A549 (cell line): ENCODE data around the gene COL4A6. TPM values are rescaled to one million over a fixed set of nuclear protein-coding genes. Genes with fewer than 3 reads are reported as not detected.

Source experiments
- ATAC-seq, 2 experiments: fragments of 200-7000 bp in 1 of 2; fragments of >200 bp in 1 of 2; cut with Nextera tagmentation in 1 of 2; cut with Tn5 transposase in 1 of 2; 3 replicates each; pipeline versions ENCODE4 v1.8.0 to v1.9.1; 2018 to 2020; ENCODE audit warnings: mild to moderate bottlenecking in 1 of 2, moderate library complexity in 1 of 2
- CTCF ChIA-PET: fragments of 300-600 bp; sonication (Branson Sonifier 250); formaldehyde crosslinking; extraction: SDS; loops from one replicate; lab custom pipeline; 2021; ENCODE audit warnings: antibody characterized with exemption, inconsistent platforms; lab: Yijun Ruan, JAX
- POLR2A ChIA-PET: fragments of 350-600 bp; formaldehyde crosslinking; extraction: SDS; loops from one replicate; lab custom pipeline; 2021; ENCODE audit warnings: antibody characterized with exemption, inconsistent platforms; lab: Yijun Ruan, JAX
- DNase-seq, 2 experiments: peaks; one replicate each; pipeline versions ENCODE4 v3.0.0 to v3.0.0-alpha.2; 2011 to 2016; ENCODE audit warnings: low read depth in 1 of 2, low spot score in 1 of 2
- FAIRE-seq: peaks from 2 replicates; lab custom pipeline; 2011; peaks lifted over from hg19 to GRCh38; lab: Jason Lieb, UNC
- H3K27ac ChIP-seq, 2 experiments: fragments of >200 bp; sonication (Bioruptor Twin); formaldehyde crosslinking; 3 replicates each; pipeline ENCODE4 v1.5.1; 2016 to 2017
- H3K4me1 ChIP-seq: fragments of >200 bp; sonication (Bioruptor Twin); formaldehyde crosslinking; 3 replicates; pipeline ENCODE4 v1.6.1; 2016
- H3K4me2 ChIP-seq: fragments of >200 bp; sonication (Bioruptor Twin); formaldehyde crosslinking; 3 replicates; pipeline ENCODE4 v1.6.1; 2016
- H3K4me3 ChIP-seq: fragments of >200 bp; sonication (Bioruptor Twin); formaldehyde crosslinking; 3 replicates; pipeline ENCODE4 v1.5.1; 2016
- H3K9me3 ChIP-seq: fragments of >200 bp; sonication (Bioruptor Twin); formaldehyde crosslinking; 3 replicates; pipeline ENCODE4 v1.6.1; 2016
- ATOH8 ChIP-seq: fragments of 250-450 bp; sonication (Bioruptor Pico); IDR thresholded peaks from 2 replicates; pipeline ENCODE4 v1.5.0; 2020; ENCODE audit warnings: low read depth, mild to moderate bottlenecking, moderate library complexity
- CBX2 ChIP-seq: fragments of 200-600 bp; sonication (generic); IDR thresholded peaks from 2 replicates; pipeline ENCODE4 v1.6.1; 2016; ENCODE audit warnings: low read depth, mild to moderate bottlenecking, borderline replicate concordance
- CBX8 ChIP-seq: fragments of 200-600 bp; sonication (generic); IDR thresholded peaks from 2 replicates; pipeline ENCODE4 v1.6.1; 2016
- CEBPB ChIP-seq, 2 experiments: fragments of >200 bp in 1 of 2; sonication (Bioruptor Twin) in 1 of 2; formaldehyde crosslinking in 1 of 2; IDR thresholded peaks; 2 replicates each; pipeline ENCODE4 v1.6.1; 2012 to 2016
- ELK1 ChIP-seq: fragments of 150-350 bp; IDR thresholded peaks from 2 replicates; pipeline ENCODE4 v1.6.1; 2014; ENCODE audit warnings: low read depth, mild to moderate bottlenecking, low read length
- FOSB ChIP-seq: fragments of 250-450 bp; sonication (Bioruptor Pico); IDR thresholded peaks from 2 replicates; pipeline ENCODE4 v1.5.0; 2020; ENCODE audit warnings: mild to moderate bottlenecking, moderate library complexity
- FOSL2 ChIP-seq, 2 experiments: fragments of 450-650 bp in 1 of 2; fragments of >200 bp in 1 of 2; sonication (Bioruptor Twin) in 1 of 2; formaldehyde crosslinking; IDR thresholded peaks; 2 replicates each; pipeline versions ENCODE4 v1.5.0 to v1.6.1; 2016 to 2020; ENCODE audit warnings: mild to moderate bottlenecking in 1 of 2, moderate library complexity in 1 of 2
- GATA3 ChIP-seq: IDR thresholded peaks from 2 replicates; pipeline ENCODE4 v1.6.1; 2012; ENCODE audit warnings: borderline replicate concordance
- HDAC2 ChIP-seq: fragments of 200-600 bp; sonication (generic); IDR thresholded peaks from 2 replicates; pipeline ENCODE4 v1.6.1; 2016
- HEYL ChIP-seq: fragments of 250-450 bp; sonication (Bioruptor Pico); IDR thresholded peaks from 2 replicates; pipeline ENCODE4 v1.8.0; 2021; ENCODE audit warnings: mild to moderate bottlenecking, moderate library complexity
- HOXA7 ChIP-seq: fragments of 250-450 bp; sonication (Bioruptor Pico); IDR thresholded peaks from 2 replicates; pipeline ENCODE4 v1.5.0; 2020; ENCODE audit warnings: mild to moderate bottlenecking, moderate library complexity
- MAZ ChIP-seq: fragments of 150-350 bp; IDR thresholded peaks from 2 replicates; pipeline ENCODE4 v1.6.1; 2014; ENCODE audit warnings: antibody characterized with exemption, low read depth, low read length, borderline replicate concordance
- MYC ChIP-seq: IDR thresholded peaks from 2 replicates; pipeline ENCODE4 v1.6.1; 2012; ENCODE audit warnings: mild to moderate bottlenecking, inconsistent platforms, low read length, improper control_type of control experiment, borderline replicate concordance
- NPAS2 ChIP-seq: fragments of 250-450 bp; sonication (Bioruptor Pico); IDR thresholded peaks from 2 replicates; pipeline ENCODE4 v1.8.0; 2022; ENCODE audit warnings: mild to moderate bottlenecking, moderate library complexity, borderline replicate concordance
- NR3C1 ChIP-seq: fragments of >200 bp; sonication (Bioruptor Twin); formaldehyde crosslinking; IDR thresholded peaks from 3 replicates; pipeline ENCODE4 v1.6.1; 2017
- PBX3 ChIP-seq: IDR thresholded peaks from 2 replicates; pipeline ENCODE4 v1.6.1; 2012
- POLR2A ChIP-seq: IDR thresholded peaks from 2 replicates; pipeline ENCODE4 v1.6.1; 2012; ENCODE audit warnings: mild to moderate bottlenecking, low read length
- RARB ChIP-seq: fragments of 250-450 bp; sonication (Bioruptor Pico); IDR thresholded peaks from 2 replicates; pipeline ENCODE4 v1.8.0; 2021; ENCODE audit warnings: mild to moderate bottlenecking, moderate library complexity
- SREBF2 ChIP-seq: fragments of 450-650 bp; IDR thresholded peaks from 2 replicates; pipeline ENCODE4 v1.6.1; 2014; ENCODE audit warnings: mild to moderate bottlenecking, moderate library complexity
- TFCP2L1 ChIP-seq: fragments of 250-450 bp; sonication (Bioruptor Pico); IDR thresholded peaks from 2 replicates; pipeline ENCODE4 v1.5.0; 2021; ENCODE audit warnings: mild to moderate bottlenecking
- TP53 ChIP-seq: fragments of 250-450 bp; sonication (Bioruptor Pico); IDR thresholded peaks from 2 replicates; pipeline ENCODE4 v1.5.0; 2021; ENCODE audit warnings: mild to moderate bottlenecking, moderate library complexity
- ZFP36 ChIP-seq: fragments of 450-650 bp; IDR thresholded peaks from 2 replicates; pipeline ENCODE4 v1.6.1; 2014; ENCODE audit warnings: borderline replicate concordance; ENCODE audit not compliant: partially characterized antibody
- ZNF302 ChIP-seq: fragments of 250-450 bp; sonication (Bioruptor Pico); IDR thresholded peaks from 2 replicates; pipeline ENCODE4 v1.9.0; 2021; ENCODE audit warnings: inconsistent platforms, mild to moderate bottlenecking, moderate library complexity
- WGBS: methylation state at CpG from one replicate; pipeline ENCODE4 v1.1.6; 2017; ENCODE audit errors: missing lambda C conversion rate; 5-methylcytosine and 5-hydroxymethylcytosine counted together
- polyA plus RNA-seq, 4 experiments: library from polyadenylated mRNA; depleted of rRNA in 3 of 4; stranded (reverse); fragments of >200 nt; fragmentation: RNase III in 1 of 4; extraction: RNeasy Plus Mini Kit Qiagen cat#74134 plus additional on column Dnase treatment in 1 of 4; gene quantifications; 2 replicates in 3 of 4; 3 replicates in 1 of 4; pipeline ENCODE4 v1.2.3, GENCODE V29; 2011 to 2017

Gene COL4A6
- polyA plus RNA-seq, 2 of the 4 experiments (the other 2 are of a cell fraction) = 13.0 to 19.8 TPM

- no peak for TF ChIP-seq RARB (CRISPR knock-in tag)
- TF ChIP-seq NPAS2 (CRISPR knock-in tag) = no peak
- TF ChIP-seq FOSL2 (IDR thresholded peaks at IDR 0.05) = no peak
- no peak for TF ChIP-seq FOSL2 (CRISPR knock-in tag; IDR thresholded peaks at IDR 0.05)
- no peak for TF ChIP-seq CBX2
- TF ChIP-seq NR3C1 = no peak
- TF ChIP-seq PBX3 = no peak
- no peak for TF ChIP-seq SREBF2
- TF ChIP-seq HEYL (CRISPR knock-in tag) = no peak
- TF ChIP-seq, all 56 proteins: peak for 0
Observed at GRCh38 chrX:108219949-108220601, 218.1 kb downstream of the COL4A6 start (continued).

GRCh38 chrX:108217876-108218275, 220.3 kb downstream of the COL4A6 start:
- TF ChIP-seq HDAC2 (no peak), CBX8 (no peak), TP53 (CRISPR knock-in tag) (no peak), GATA3 (no peak), TFCP2L1 (CRISPR knock-in tag) (no peak), ZNF302 (CRISPR knock-in tag) (no peak), MAZ (no peak), ATOH8 (CRISPR knock-in tag) (no peak), SREBF2 (no peak), CEBPB (IDR thresholded peaks at IDR 0.05) (no peak), POLR2A (no peak), FOSB (CRISPR knock-in tag) (no peak), MYC (no peak), ELK1 (no peak), ZFP36 (no peak), HOXA7 (no peak), CBX2 (no peak)
- TF ChIP-seq, all 56 proteins: peak for 0
- DNase-seq = no peak
- Histone ChIP-seq H3K4me1 (no peaks in the 10 kb centered on the region), H3K4me3 (no peak overlapping the region), H3K9me3 (no peaks in the 10 kb centered on the region), H3K27ac (no peak overlapping the region), H3K4me2 (no peak overlapping the region)
- ChIA-PET CTCF (interaction anchor here (1.6 kb wide), 1 partner anchor 9 kb away, joined by 4 read pairs; no protein-coding TSS in a partner anchor), POLR2A (no interaction called here)
- WGBS = 56% methylated on average over 3 of the region's 3 CpGs
- FAIRE-seq = no peak
- ATAC-seq = no peak
